ENCODE results near the gene SEMA5B. TPM values are rescaled to one million over a fixed set of nuclear protein-coding genes. Genes with fewer than 3 reads are reported as not detected.

Gene SEMA5B
- total and polyA plus RNA-seq, 2 of the 4 experiments (the other 2 are of a cell fraction): not detected

- no peak overlapping the region for H3K18ac ChIP-seq (ENCODE audit: low read depth, low read length)
- no peak overlapping the region for H2AFZ ChIP-seq (replicated peaks; ENCODE audit: low read length, poor library complexity)
- no peak overlapping the region for H2BK5ac ChIP-seq (ENCODE audit: low read depth, low read length, poor library complexity, severe bottlenecking)
- intact Hi-C loops (cut with micrococcal nuclease): no loop called here
- 100% methylated on average over 3 of the region's 20 CpGs; no CpG with 5 or more reads in 1 of the 2 experiments for WGBS, 2 experiments (ENCODE audit: extremely low coverage in 2 of 2, insufficient read length in 1 of 2)
- H3K79me1 ChIP-seq (ENCODE audit: low read depth in 1 of 2, low read length in 2 of 2): no peaks in the 10 kb centered on the region
- ChIA-PET POLR2A (ENCODE audit: unreplicated experiment) (no interaction called here), CTCF (no interaction called here)
- ATAC-seq (ENCODE audit: low read depth) (no peak), DNase-seq (no peak)
- dilution Hi-C loops (cut with HindIII; ENCODE audit: low sequenced_read_pairs, unreplicated experiment): no loop called here
- no peak overlapping the region for H2AK5ac ChIP-seq (ENCODE audit: low read depth, low read length)
- H3K4me3 ChIP-seq (ENCODE audit: insufficient read depth, low read depth, low read length): no peak overlapping the region
- H3K14ac ChIP-seq (replicated peaks; ENCODE audit: low read depth, low read length): no peak overlapping the region
- H4K91ac ChIP-seq (ENCODE audit: insufficient read depth, low read depth, low read length): no peak overlapping the region
- no TSS peak for BruUV-seq (replicated peaks)
- no peak overlapping the region for H2AK9ac ChIP-seq (replicated peaks; ENCODE audit: low read depth, low read length, poor library complexity)
- in situ Hi-C loops (cut with MboI; ENCODE audit: low sequenced_read_pairs): no loop called here
- H2BK15ac ChIP-seq (ENCODE audit: low read depth, low read length): no peak overlapping the region
- H3K9ac ChIP-seq (ENCODE audit: low read depth, low read length): no peak overlapping the region
- no peak overlapping the region for H3K4me2 ChIP-seq (ENCODE audit: low read depth, low read length)
- H3K27ac ChIP-seq (ENCODE audit: insufficient read depth, low read length): no peak overlapping the region
- no peaks in the 10 kb centered on the region for H3K4me1 ChIP-seq (ENCODE audit: control insufficient read depth, insufficient read depth, low read length)
- H2BK20ac ChIP-seq (ENCODE audit: low read depth, low read length): no peak overlapping the region
- no peak for TF ChIP-seq FOS (IDR thresholded peaks at IDR 0.05; ENCODE audit: low read depth, low read length)
- TF ChIP-seq RCOR1 (IDR thresholded peaks at IDR 0.05; ENCODE audit: insufficient replicate concordance, low read length): no peak
- TF ChIP-seq CHD1 (IDR thresholded peaks at IDR 0.05; ENCODE audit: low read depth, low read length): no peak
- no peak for TF ChIP-seq BHLHE40 (IDR thresholded peaks at IDR 0.05; ENCODE audit: low read depth, low read length)
- TF ChIP-seq MXI1 (IDR thresholded peaks at IDR 0.05; ENCODE audit: borderline replicate concordance, low read depth, low read length): no peak
- no peak for TF ChIP-seq ELK1 (IDR thresholded peaks at IDR 0.05; ENCODE audit: borderline replicate concordance, low read depth, low read length)
- TF ChIP-seq, protein P1, sequence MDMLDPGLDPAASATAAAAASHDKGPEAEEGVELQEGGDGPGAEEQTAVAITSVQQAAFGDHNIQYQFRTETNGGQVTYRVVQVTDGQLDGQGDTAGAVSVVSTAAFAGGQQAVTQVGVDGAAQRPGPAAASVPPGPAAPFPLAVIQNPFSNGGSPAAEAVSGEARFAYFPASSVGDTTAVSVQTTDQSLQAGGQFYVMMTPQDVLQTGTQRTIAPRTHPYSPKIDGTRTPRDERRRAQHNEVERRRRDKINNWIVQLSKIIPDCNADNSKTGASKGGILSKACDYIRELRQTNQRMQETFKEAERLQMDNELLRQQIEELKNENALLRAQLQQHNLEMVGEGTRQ (IDR thresholded peaks at IDR 0.05; ENCODE audit: low read depth, low read length): no peak
- no peak for TF ChIP-seq SMC3 (IDR thresholded peaks at IDR 0.05; ENCODE audit: low read depth, low read length)
- no peak for TF ChIP-seq MAZ (IDR thresholded peaks at IDR 0.05; ENCODE audit: borderline replicate concordance, low read depth, low read length)
- TF ChIP-seq RFX5 (IDR thresholded peaks at IDR 0.05; ENCODE audit: low read depth, low read length): no peak
- TF ChIP-seq POLR2A (IDR thresholded peaks at IDR 0.05; ENCODE audit: low read depth, low read length): no peak
- TF ChIP-seq MAFK (IDR thresholded peaks at IDR 0.05; ENCODE audit: low read depth, low read length): no peak
- TF ChIP-seq RAD21 (IDR thresholded peaks at IDR 0.05; ENCODE audit: low read length): no peak
- TF ChIP-seq CTCF (conservative IDR thresholded peaks at IDR 0.05; ENCODE audit: low read depth, low read length): no peak
- TF ChIP-seq CEBPB (IDR thresholded peaks at IDR 0.05; ENCODE audit: low read depth, low read length): no peak
- H4K5ac ChIP-seq (ENCODE audit: low read depth, low read length): no peak overlapping the region
- H2BK120ac ChIP-seq (ENCODE audit: low read depth, low read length): no peak overlapping the region
- H3K9me1 ChIP-seq (ENCODE audit: insufficient read depth, low read length): no peaks in the 10 kb centered on the region
- no peaks in the 10 kb centered on the region for H3K9me3 ChIP-seq (ENCODE audit: control insufficient read depth, insufficient read depth, low read length)
- H3K56ac ChIP-seq (ENCODE audit: extremely low read depth, insufficient read depth, low read length): no peak overlapping the region
- H3K4ac ChIP-seq (ENCODE audit: low read depth, low read length): no peak overlapping the region
- H3K27me3 ChIP-seq (ENCODE audit: control insufficient read depth, insufficient read depth, low read length): peaks cover 61% of the 10 kb centered on the region
- no peaks in the 10 kb centered on the region for H3K36me3 ChIP-seq (ENCODE audit: control insufficient read depth, insufficient read depth, low read length)
- no peak overlapping the region for H4K8ac ChIP-seq (ENCODE audit: low read depth in 2 of 2, low read length in 2 of 2)
- H4K20me1 ChIP-seq (ENCODE audit: insufficient read depth, low read length): no peaks in the 10 kb centered on the region
- H3K23ac ChIP-seq (ENCODE audit: low read depth, low read length): no peak overlapping the region
Observed at GRCh38 chr3:122955916-122956692, 71.5 kb downstream of the SEMA5B start.

All from IMR-90 (cell line).